ENCODE data around the gene SBK2. TPM values are rescaled to one million over a fixed set of nuclear protein-coding genes. Genes with fewer than 3 reads are reported as not detected.

The SBK2 gene
- total and polyA plus RNA-seq, 8 donors = not detected

- peaks cover 26 to 53% (median 39%) of the 10 kb centered on the region in 4 donors for H3K4me1 ChIP-seq
- H3K27ac ChIP-seq = peak overlapping the region in 4 of 5 donors; percentile 81 to 89 (median 88)
These were observed 9.1 kb upstream of the SBK2 start for GRCh38 chr19:55546011-55546410.

GRCh38 chr19:55545443-55545842, 8.5 kb upstream of the SBK2 start, which contains the start of gene SBK3:
TSS of gene SBK3 (minus strand) at chr19:55545543. CDS start at chr19:55545543, 0 bp downstream.
- H3K4me1 ChIP-seq = peaks cover 24 to 53% (median 39%) of the 10 kb centered on the region in 4 donors
- WGBS, 5 donors = 87 to 93% (median 90%) methylated on average over 10 of the region's 10 CpGs
- H3K27ac ChIP-seq = peak within 1 kb of the TSS in 4 of 5 donors; percentile 81 to 89 (median 88)
- DNase-seq = no peak
- H3K27me3 ChIP-seq = peaks cover 0 to 45% (median 0%) of the 10 kb centered on the region in 3 donors
- no peak within 1 kb of the TSS for H3K4me3 ChIP-seq
- TF ChIP-seq EP300 (IDR thresholded peaks at IDR 0.05) = no peak
- no peaks in the 10 kb centered on the region for H3K9me3 ChIP-seq
- intact Hi-C loops (cut with DNase I; ENCODE audit: low total_unique reads) = no loop called here
- no peaks in the 10 kb centered on the region for H3K36me3 ChIP-seq

More at GRCh38 chr19:55546011-55546410, 9.1 kb upstream of the SBK2 start:
- DNase-seq = no peak
- Histone ChIP-seq H3K4me3 (no peak overlapping the region), H3K36me3 (no peaks in the 10 kb centered on the region), H3K9me3 (no peaks in the 10 kb centered on the region), H3K27me3 (peaks cover 0 to 45% (median 0%) of the 10 kb centered on the region in 3 donors)
- TF ChIP-seq POLR2A (IDR thresholded peaks at IDR 0.05) (no peak), CTCF (IDR thresholded peaks at IDR 0.05) (no peak), POLR2AphosphoS5 (IDR thresholded peaks at IDR 0.05) (no peak), EP300 (IDR thresholded peaks at IDR 0.05) (no peak)
- intact Hi-C loops (cut with DNase I; ENCODE audit: low total_unique reads) = no loop called here
- WGBS, 5 donors = 61 to 72% (median 64%) methylated on average over 11 of the region's 11 CpGs

- no peaks in the 10 kb centered on the region for H3K36me3 ChIP-seq
- no peak for TF ChIP-seq POLR2A (IDR thresholded peaks at IDR 0.05)
- no peak for TF ChIP-seq EP300 (IDR thresholded peaks at IDR 0.05)
- no peak for TF ChIP-seq CTCF (IDR thresholded peaks at IDR 0.05)
- TF ChIP-seq POLR2AphosphoS5 (IDR thresholded peaks at IDR 0.05) = no peak
- no peak for DNase-seq
- H3K27ac ChIP-seq = no peak overlapping the region
- no peak overlapping the region for H3K4me3 ChIP-seq
- peaks cover 0 to 41% (median 0%) of the 10 kb centered on the region in 3 donors for H3K27me3 ChIP-seq
- 60 to 79% (median 72%) methylated on average over 16 to 23 of the region's 23 CpGs for WGBS, 5 donors
- no peaks in the 10 kb centered on the region for H3K9me3 ChIP-seq
- intact Hi-C loops (cut with DNase I; ENCODE audit: low total_unique reads) = no loop called here
- peaks cover 19 to 48% (median 35%) of the 10 kb centered on the region in 4 donors for H3K4me1 ChIP-seq
These were observed 8.0 kb upstream of the SBK2 start for GRCh38 chr19:55544776-55545439.

- Histone ChIP-seq H3K36me3 (no peaks in the 10 kb centered on the region), H3K9me3 (no peaks in the 10 kb centered on the region), H3K27me3 (peaks cover 0 to 36% (median 0%) of the 10 kb centered on the region in 3 donors), H3K4me1 (peaks cover 14 to 40% (median 29%) of the 10 kb centered on the region in 4 donors), H3K4me3 (no peak overlapping the region), H3K27ac (no peak overlapping the region)
- intact Hi-C loops (cut with DNase I; ENCODE audit: low total_unique reads) = no loop called here
- no peak for DNase-seq
- TF ChIP-seq POLR2A (IDR thresholded peaks at IDR 0.05) = no peak
- no peak for TF ChIP-seq CTCF (IDR thresholded peaks at IDR 0.05)
- TF ChIP-seq EP300 (IDR thresholded peaks at IDR 0.05) = no peak
- TF ChIP-seq POLR2AphosphoS5 (IDR thresholded peaks at IDR 0.05) = no peak
- WGBS, 5 donors = 68 to 88% (median 83%) methylated on average over 6 to 15 of the region's 15 CpGs
These were observed 7.1 kb upstream of the SBK2 start for GRCh38 chr19:55544014-55544413.

- Histone ChIP-seq H3K27ac (no peak overlapping the region), H3K4me3 (no peak overlapping the region), H3K27me3 (peaks cover 0 to 32% (median 0%) of the 10 kb centered on the region in 3 donors), H3K4me1 (peaks cover 14 to 36% (median 27%) of the 10 kb centered on the region in 4 donors), H3K9me3 (no peaks in the 10 kb centered on the region), H3K36me3 (no peaks in the 10 kb centered on the region)
- 56 to 69% (median 66%) methylated on average over 5 of the region's 5 CpGs for WGBS, 5 donors
- intact Hi-C loops (cut with DNase I; ENCODE audit: low total_unique reads) = no loop called here
- TF ChIP-seq EP300 (IDR thresholded peaks at IDR 0.05) (no peak), POLR2AphosphoS5 (IDR thresholded peaks at IDR 0.05) (no peak), CTCF (IDR thresholded peaks at IDR 0.05) (no peak), POLR2A (IDR thresholded peaks at IDR 0.05) (no peak)
- DNase-seq = no peak
These were observed 6.6 kb upstream of the SBK2 start for GRCh38 chr19:55543567-55543966.
